Right lung (tissue), 5 donors: ENCODE measurements around the gene TM9SF2. TPM values are rescaled to one million over a fixed set of nuclear protein-coding genes. Genes with fewer than 3 reads are reported as not detected.
"Not testable (repeated sequence)": the region's sequence is repeated elsewhere in the genome, so short reads cannot be mapped to it uniquely, and the experiment has no call there.

Experiments
- DNase-seq, 2 donors: peaks; one replicate each; pipeline ENCODE4 v3.0.0-alpha.2; 2013
- polyA plus RNA-seq, 5 donors: library from polyadenylated mRNA; unstranded; fragments of 120-200 nt; gene quantifications; one replicate each; pipeline versions ENCODE4 v1.2.1 to v1.2.3, GENCODE V29; 2013; ENCODE audit warnings: inconsistent platforms in 1 of 5, low replicate concordance in 1 of 5; ENCODE audit not compliant: insufficient read length in 5 of 5, insufficient read depth in 1 of 5

The TM9SF2 gene
- polyA plus RNA-seq, 5 donors, result 125 to 157 (median 150) TPM

- no peak for DNase-seq
Observed at GRCh38 chr13:99526549-99526948, 25.3 kb downstream of the TM9SF2 start.

DNA sequence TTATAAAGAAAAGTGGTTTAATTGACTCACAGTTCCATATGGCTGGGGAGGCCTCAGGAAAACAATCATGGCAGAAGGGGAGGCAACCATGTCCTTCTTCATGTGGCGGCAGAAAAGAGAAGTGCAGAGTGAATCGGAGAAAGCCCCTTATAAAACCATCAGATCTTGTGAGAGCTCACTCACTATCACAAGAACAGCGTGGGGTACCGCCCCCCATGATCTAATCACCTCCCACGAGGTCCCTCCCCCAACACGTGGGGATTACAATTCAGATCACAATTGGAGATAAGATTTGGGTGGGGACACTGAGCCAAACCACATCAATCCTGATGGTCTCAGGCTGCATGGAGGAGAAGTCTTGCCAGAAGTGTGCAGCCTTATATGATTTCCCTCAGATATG, 26.0 kb downstream of the TM9SF2 start:
- DNase-seq, result no peak

DNA sequence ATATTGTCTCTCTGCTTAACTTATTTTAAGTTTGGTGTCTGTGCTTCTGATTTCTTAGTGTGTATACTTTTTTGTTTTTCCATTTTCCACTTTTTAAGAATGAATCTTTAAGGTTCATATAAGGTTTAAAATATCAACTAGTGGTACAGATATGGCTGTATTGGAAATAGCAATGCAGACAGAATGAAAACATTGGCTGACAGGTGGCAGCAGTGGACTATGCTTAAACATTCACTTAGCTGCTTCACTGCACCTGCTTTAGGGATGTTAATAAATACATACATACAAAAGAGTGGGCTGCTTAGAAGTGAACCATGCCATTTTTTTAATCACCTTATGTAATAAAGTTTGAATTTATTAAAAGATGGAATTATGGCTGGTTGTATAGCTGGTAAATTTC, 27.3 kb downstream of the TM9SF2 start:
- no peak for DNase-seq

- no peak for DNase-seq
Observed at GRCh38 chr13:99536023-99536422, 34.8 kb downstream of the TM9SF2 start.

- DNase-seq, result no peak
Observed at GRCh38 chr13:99540530-99540929, 39.3 kb downstream of the TM9SF2 start.

GRCh38 chr13:99542788-99543406, 41.6 kb downstream of the TM9SF2 start:
- DNase-seq, result no peak

DNA sequence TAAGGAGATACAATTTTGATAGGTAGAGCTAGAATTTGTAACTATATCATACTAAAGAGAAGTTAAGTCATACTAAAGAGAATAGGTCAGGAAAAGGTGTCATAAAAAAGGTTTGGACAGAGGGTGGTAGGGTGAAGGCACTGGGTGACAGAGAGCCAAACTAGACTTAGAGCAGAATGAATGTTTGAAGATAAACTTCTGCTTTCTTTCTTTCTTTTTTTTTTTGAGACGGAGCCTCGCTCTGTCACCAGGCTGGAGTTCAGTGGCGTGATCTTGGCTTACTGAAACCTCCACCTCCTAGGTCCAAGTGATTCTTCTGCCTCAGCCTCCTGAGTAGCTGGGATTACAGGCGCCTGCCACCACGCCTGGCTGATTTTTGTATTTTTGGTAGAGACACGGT, 44.1 kb downstream of the TM9SF2 start:
- DNase-seq, result no peak

DNA sequence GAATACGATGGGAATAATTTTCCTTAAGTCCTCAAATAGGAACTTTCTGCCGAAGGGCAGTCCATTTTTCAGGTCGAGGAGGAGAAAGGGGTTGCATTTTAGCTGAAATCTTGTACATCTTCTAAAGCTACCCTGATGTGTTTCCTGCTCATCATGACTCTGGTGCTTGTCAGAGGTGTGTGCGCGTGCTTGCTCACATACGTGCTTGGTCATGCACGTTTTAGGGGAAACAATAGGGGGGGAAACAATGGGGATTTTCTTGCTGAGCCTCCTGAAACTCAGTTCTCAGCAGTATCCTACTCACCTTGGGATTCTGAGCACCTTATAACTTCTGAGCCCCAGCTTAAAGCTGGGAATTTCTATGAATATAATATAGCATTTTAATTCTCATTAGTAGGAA, 44.7 kb downstream of the TM9SF2 start:
- no peak for DNase-seq

- DNase-seq, result no peak
Observed at GRCh38 chr13:99546878-99547277, 45.6 kb downstream of the TM9SF2 start.

GRCh38 chr13:99548448-99548847, 47.2 kb downstream of the TM9SF2 start:
- no peak for DNase-seq

- no peak for DNase-seq
Observed at GRCh38 chr13:99553033-99553432, 51.8 kb downstream of the TM9SF2 start.

DNA sequence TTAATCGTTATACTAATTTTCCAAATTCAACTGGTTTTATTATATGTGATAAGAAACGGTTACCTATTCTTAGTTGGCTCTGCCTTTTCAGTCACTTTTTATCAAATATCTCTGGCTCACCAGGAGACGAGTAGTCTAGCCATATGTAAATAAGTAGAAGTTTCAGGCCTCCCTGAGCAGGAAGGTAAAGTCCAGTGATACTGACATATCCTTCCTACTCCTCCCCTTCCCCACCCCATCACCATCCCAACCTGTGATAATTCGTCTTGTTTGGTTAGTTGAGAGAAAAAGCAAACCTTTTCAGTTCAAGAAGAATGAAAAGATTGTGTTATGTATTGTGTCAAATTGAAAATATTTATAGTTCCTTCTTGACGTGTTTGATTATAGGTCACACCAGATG, 53.9 kb downstream of the TM9SF2 start:
- DNase-seq, result no peak

GRCh38 chr13:99556867-99557443, 55.7 kb downstream of the TM9SF2 start:
- no peak for DNase-seq

- DNase-seq, result no peak
Observed at GRCh38 chr13:99558570-99559180, 57.4 kb downstream of the TM9SF2 start.

GRCh38 chr13:99559560-99559959, 58.3 kb downstream of the TM9SF2 start:
- no peak for DNase-seq

DNA sequence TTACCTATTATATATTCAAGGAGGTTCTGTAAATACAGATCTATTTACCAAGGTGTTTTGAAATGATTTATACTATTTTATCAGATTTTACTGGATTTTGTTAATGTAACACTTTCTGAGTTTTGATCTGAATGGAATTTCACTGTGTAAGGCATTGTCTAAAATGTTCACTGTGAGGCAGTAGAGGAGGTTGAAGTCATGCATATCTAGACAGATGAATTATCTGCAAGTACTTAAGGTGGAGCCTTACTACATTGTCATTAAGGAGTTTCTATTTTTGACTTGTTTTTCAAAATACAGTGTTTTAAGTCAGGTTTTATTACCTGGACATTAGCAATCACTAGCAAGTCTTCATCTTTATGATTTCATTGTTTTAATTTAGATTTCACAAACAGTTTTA, 62.1 kb downstream of the TM9SF2 start:
- no peak for DNase-seq

- no peak for DNase-seq
Observed at GRCh38 chr13:99564386-99564785, 63.1 kb downstream of the TM9SF2 start.

GRCh38 chr13:99565478-99566124, 64.3 kb downstream of the TM9SF2 start:
- no peak for DNase-seq

DNA sequence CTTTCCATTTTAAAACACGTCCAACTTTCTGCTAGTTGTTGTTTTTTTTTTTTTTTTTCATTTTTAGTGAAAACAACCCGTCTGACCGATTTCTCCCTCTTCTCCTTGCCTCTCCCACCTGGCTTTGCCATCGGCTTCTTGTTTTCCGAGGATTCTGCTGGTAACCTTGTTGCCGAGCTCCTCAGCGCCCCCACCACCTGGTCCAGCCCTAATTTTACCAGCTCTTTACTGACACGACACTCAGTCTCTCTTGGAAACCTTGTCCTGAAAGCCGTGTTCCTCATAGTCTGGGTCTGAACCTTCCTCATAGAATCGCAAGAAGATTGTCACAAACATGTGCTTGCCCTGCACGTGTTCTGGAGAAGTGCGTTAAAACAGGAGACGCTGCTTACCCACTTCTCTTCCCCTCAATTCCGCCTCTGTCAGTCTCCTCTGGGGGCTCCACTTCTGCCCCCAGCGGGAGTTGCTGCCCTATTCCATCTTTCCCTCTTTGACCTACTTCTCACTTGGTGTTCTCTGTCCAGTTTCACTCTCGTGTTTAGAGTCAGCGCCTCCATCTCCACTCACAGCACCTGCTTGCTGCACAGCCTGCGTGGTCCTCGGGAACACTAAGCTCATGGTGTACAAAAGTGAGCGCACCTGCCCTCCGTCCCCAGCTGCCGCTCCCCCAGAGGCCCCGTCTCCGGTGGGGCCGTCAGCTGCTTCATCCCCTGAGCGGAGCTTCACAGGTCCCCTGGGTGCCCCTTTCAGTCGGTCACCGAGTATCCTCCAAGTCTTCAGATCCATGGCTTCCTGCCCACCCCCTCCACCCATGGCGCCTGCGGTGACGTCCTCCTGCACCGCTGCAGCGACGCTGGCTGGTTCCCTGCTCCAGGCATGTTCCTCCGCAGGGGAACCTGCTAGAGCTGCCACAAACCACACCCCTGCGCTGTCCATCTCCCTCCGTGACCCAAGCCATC, 65.1 kb downstream of the TM9SF2 start:
- DNase-seq, result no peak

GRCh38 chr13:99568901-99569300, 67.6 kb downstream of the TM9SF2 start:
- DNase-seq, result not testable (repeated sequence)

DNA sequence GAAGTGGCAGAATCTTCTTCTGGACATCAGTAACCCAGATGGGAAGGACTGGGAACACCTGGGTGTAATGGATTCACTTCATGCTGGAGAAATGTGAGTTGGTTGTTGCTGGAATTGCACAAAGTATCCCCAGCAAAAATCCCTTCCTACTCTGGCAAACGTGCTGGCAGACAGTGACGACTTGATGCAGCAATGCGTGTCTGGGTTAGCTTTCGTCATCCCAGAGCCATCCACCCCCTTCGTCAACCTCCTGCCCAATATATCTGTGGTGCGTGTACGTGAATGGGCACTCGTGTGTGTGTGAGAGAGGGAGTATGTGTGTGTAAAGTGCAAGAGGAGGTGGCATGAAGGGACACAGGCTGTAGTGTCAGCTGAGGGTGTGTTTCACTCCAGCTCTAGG, 70.9 kb downstream of the TM9SF2 start:
- no peak for DNase-seq

DNA sequence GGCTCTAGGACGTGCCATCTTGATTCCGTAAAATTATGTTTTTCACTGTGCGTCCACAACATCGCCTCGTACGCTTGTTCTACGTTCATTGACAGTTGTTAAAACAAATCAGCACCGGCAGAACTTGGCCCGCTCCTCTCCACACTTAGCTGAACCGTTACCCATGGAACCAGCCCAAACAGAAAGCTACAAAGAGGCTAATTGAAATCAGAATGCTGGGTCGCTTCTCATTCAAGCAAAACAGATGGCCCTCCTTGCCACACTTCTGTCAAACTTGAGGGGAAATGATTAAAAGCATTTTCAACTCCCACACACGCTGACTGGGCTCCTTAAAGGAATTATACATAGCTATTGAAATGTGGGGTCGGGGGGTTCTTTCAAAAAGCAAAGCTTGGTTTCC, 71.6 kb downstream of the TM9SF2 start:
- no peak for DNase-seq
